IPS DF 6.9 (cell line): ENCODE results near the gene CERS6.

ENCODE experiments used
- DNase-seq: peaks from one replicate; pipeline ENCODE4 v3.0.0-alpha.2; 2013; ENCODE audit warnings: low read depth, low spot score
- H3K27ac ChIP-seq: one replicate; pipeline ENCODE4 v1.5.1; 2013; ENCODE audit warnings: low read length, control low read depth
- H3K27me3 ChIP-seq: 2 replicates; pipeline ENCODE4 v1.6.1; 2013; ENCODE audit warnings: mild to moderate bottlenecking, low read length; ENCODE audit not compliant: control insufficient read depth, insufficient read depth
- H3K36me3 ChIP-seq: 2 replicates; pipeline ENCODE4 v1.6.1; 2013; ENCODE audit warnings: low read length; ENCODE audit not compliant: control insufficient read depth, insufficient read depth
- H3K4me1 ChIP-seq: 2 replicates; pipeline ENCODE4 v1.6.1; 2013; ENCODE audit warnings: low read length; ENCODE audit not compliant: control insufficient read depth, insufficient read depth
- H3K4me3 ChIP-seq: 2 replicates; pipeline ENCODE4 v1.5.1; 2013; ENCODE audit warnings: mild to moderate bottlenecking, low read length
- H3K9me3 ChIP-seq: 2 replicates; pipeline ENCODE4 v1.6.1; 2013; ENCODE audit warnings: low read length, inconsistent platforms; ENCODE audit not compliant: control insufficient read depth, insufficient read depth
- WGBS: extraction: QIAGEN DNeasy Blood & Tissue Kit; methylation state at CpG from one replicate; pipeline ENCODE4 v1.1.7; 2013; ENCODE audit warnings: mixed read lengths, missing lambda C conversion rate; ENCODE audit not compliant: insufficient read length, insufficient coverage; 5-methylcytosine and 5-hydroxymethylcytosine counted together

CERS6 gene

DNA sequence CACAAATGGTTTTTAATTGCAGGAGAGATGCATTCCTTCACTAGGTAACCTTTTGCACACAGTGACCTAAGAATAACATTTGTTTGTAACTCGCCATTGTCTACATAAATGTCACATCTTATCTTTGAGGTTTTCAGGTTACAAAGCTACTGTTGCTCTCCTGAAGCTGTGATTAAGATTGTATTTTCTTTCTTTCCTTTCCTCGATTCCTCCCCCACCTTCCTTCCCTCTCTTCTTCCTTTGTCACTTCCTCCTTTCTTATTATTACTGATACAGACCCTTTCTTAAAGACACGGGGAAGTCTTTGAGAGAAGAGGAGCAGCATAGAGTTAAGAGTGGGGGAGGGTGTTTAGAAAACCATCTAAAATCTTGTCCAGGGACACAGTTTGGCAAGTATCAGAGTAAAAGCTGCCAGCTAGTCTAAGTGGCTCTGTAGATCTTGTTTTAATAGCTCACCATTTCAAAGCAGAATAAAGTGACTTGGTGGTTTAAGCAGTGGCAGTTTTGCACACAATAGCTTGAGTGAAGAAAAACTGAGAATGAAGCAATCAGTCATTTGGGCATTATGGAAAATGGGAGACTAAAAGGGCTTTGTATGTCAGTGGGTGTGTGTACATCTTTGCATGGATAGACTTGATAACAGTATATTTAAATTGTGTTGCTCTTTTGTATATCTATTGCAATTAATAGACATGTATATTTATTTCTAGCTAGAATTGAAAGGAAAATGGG is 10.9 kb downstream of the CERS6 start:
- Histone ChIP-seq H3K4me1 (peaks cover 7% of the 10 kb centered on the region; the same call in 1 of the 2 replicates), H3K9me3 (no peaks in the 10 kb centered on the region), H3K27ac (no peak overlapping the region), H3K36me3 (no peaks in the 10 kb centered on the region), H3K27me3 (no peaks in the 10 kb centered on the region), H3K4me3 (no peak overlapping the region)
- DNase-seq = no peak
- WGBS = 100% methylated on average over 1 of the region's 3 CpGs

DNA sequence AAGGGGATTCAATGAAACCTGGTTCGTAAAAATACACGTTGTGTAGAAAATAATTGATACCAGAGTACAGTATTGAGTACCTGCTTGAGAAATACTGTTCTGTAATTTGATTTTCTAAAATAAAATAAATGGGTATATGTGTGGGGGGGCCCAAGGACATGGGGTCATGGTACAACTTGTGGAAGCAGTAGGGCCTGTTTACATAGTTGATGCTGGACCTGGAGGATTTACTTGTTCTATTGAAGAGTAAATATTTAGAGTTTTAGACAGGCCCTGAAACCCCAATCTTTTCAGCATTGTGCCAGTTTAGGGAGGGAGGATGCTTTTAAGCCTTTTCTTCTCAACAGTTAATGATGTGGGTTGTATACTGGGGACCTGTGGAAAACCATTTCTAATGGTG is 11.7 kb downstream of the CERS6 start:
- WGBS = no CpG with 5 or more reads among the region's 2 CpGs
- Histone ChIP-seq H3K27me3 (no peaks in the 10 kb centered on the region), H3K36me3 (no peaks in the 10 kb centered on the region)

DNA sequence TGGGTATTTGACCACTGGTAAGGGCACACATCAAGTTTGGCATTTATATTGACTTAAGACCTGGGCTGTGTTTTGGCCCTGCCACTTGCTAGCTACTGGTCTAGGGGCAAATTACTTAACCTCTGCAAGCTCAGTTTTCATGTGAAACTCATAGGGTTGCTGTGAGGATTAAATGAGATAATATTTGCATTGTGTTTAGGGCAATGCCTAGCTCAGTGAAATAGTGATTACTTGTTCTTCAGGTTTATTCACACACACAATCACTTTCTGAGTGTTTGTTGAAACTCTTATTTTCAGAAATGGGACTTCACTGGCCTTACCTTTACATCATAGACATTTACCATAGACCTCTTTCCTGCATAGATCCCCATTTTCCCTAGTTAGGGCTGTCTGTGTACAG is 12.3 kb downstream of the CERS6 start:
- no peaks in the 10 kb centered on the region for H3K27me3 ChIP-seq
- H3K4me3 ChIP-seq = no peak overlapping the region
- H3K4me1 ChIP-seq = peaks cover 7% of the 10 kb centered on the region; the same call in 1 of the 2 replicates
- no peaks in the 10 kb centered on the region for H3K36me3 ChIP-seq
- no peak for DNase-seq
- no peaks in the 10 kb centered on the region for H3K9me3 ChIP-seq
- no peak overlapping the region for H3K27ac ChIP-seq

More for the DNA sequence above, 11.7 kb downstream of the CERS6 start:
- H3K9me3 ChIP-seq = no peaks in the 10 kb centered on the region
- no peak for DNase-seq
- no peak overlapping the region for H3K27ac ChIP-seq
- H3K4me1 ChIP-seq = peaks cover 7% of the 10 kb centered on the region; the same call in 1 of the 2 replicates
- H3K4me3 ChIP-seq = no peak overlapping the region

DNA sequence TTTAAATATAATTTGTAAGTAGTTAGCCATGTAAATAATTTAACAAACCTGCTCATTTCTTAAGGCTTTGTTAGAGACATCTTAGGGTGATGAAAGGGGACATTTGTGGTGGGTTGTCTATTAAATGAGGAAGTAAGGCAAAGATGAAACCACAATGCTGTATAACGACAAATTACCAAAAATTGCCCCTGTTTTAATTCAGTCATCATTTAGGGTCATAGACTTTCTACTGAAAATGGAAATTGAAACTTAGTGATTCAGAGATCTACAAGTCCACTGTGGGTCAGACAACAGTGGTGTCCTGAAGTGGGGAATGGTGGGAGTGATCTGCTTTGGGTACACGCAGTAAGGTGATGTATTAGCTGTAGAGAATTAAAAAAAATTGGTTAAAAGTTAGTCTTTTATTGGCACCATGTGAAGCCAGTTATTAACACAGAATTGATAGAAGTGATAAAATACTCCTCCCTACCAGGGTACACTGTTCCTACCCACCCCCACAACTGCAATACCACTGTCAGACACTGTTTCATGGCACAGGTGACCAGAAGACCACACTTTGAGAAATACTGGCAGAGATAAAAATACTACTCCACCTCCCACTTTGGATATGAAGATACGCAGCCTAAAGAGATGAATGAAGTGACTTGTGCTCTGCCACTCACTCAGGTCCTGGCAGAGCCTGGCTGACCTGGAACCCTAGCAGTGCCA is 13.4 kb downstream of the CERS6 start:
- Histone ChIP-seq H3K4me1 (peaks cover 7% of the 10 kb centered on the region; the same call in 1 of the 2 replicates), H3K27ac (no peak overlapping the region), H3K36me3 (no peaks in the 10 kb centered on the region), H3K4me3 (no peak overlapping the region), H3K9me3 (no peaks in the 10 kb centered on the region), H3K27me3 (no peaks in the 10 kb centered on the region)
- DNase-seq = no peak
- no CpG with 5 or more reads among the region's 3 CpGs for WGBS

DNA sequence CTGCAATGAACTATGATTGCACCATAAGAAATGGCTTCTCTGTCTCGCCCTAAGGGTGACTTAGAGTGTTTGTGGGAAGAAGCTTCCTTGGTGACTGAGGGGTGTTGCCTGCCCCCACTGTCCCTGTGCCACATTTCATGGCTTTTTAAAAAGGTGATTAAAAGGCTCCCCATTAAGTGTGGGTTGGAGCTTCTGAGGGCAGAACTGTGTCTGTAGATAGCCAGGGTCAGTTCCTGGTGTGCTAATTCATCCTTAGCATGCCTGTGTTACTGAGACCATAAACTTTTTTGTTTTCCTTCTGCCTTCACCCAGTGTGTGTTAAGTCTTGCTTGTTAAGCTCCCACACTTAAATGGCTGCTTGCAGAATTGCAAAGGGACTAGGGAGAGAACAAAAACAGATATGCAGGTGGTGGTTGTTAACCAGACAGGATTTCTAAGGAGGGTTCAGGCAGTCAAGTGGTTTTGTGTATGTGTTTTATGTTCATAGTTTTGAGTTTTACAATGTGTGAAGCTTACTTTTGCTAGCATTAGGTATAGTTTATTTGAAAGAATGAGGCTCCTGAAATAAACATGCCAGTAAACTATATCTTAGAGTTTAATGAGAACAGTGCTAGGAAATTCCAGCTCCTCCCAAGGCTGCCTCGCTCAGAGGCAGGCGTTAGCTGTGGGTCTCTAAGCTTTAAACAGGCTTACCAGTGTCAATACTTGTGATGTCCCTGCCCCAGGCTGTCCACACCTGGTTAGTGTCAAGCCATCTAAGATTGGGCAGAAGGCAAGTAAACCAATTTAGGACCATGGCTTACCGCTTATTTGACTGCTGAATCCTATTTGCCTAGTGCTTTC is 14.5 kb downstream of the CERS6 start:
- DNase-seq = no peak
- no peaks in the 10 kb centered on the region for H3K36me3 ChIP-seq
- no peak overlapping the region for H3K4me3 ChIP-seq
- no peaks in the 10 kb centered on the region for H3K27me3 ChIP-seq
- no CpG with 5 or more reads among the region's 4 CpGs for WGBS
- H3K9me3 ChIP-seq = no peaks in the 10 kb centered on the region
- H3K4me1 ChIP-seq = peaks cover 6% of the 10 kb centered on the region; the same call in 1 of the 2 replicates
- H3K27ac ChIP-seq = no peak overlapping the region

DNA sequence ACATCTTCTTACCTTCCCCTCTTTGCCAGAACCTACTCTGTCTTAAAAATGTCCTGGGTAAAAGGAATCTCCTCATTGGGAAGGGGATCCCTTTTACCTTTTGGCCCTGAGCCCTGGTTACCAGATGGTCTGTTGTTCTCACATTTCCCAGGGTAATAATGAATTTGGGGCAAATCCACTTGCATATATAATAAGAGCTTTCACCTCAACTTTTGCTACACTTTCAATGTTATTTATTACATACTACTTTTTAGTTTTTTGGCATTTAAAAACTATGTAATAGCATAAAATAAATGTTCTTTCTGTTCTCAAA is 15.0 kb downstream of the CERS6 start:
- no peaks in the 10 kb centered on the region for H3K9me3 ChIP-seq
- H3K4me1 ChIP-seq = peaks cover 5% of the 10 kb centered on the region; the same call in 1 of the 2 replicates
- no peaks in the 10 kb centered on the region for H3K27me3 ChIP-seq
- no peak for DNase-seq
- no peaks in the 10 kb centered on the region for H3K36me3 ChIP-seq
- H3K27ac ChIP-seq = no peak overlapping the region
- no peak overlapping the region for H3K4me3 ChIP-seq

DNA sequence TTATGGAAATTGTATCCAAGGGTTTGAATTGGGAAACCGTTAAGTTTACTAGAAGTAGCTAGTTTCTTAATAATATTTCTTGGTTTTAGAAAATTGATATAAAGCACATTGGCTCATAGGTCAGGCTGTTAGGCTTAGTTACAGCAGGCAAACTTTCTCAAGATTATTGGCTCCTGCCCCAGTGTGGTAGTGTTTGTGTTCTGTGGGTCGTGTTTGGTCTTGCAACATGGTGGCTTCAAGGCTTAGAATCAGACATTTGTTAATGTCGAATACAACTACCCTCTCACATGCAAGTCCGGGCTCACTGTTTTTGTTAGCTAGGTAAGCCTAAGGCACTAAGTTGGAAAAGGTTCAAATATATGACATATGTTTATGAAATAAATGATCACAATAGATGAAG is 19.6 kb downstream of the CERS6 start:
- Histone ChIP-seq H3K9me3 (no peaks in the 10 kb centered on the region), H3K4me1 (peaks cover 2% of the 10 kb centered on the region; the same call in 1 of the 2 replicates), H3K27ac (no peak overlapping the region), H3K27me3 (no peaks in the 10 kb centered on the region), H3K4me3 (no peak overlapping the region), H3K36me3 (no peaks in the 10 kb centered on the region)
- DNase-seq = no peak
- WGBS = 100% methylated on average over 1 of the region's 4 CpGs

DNA sequence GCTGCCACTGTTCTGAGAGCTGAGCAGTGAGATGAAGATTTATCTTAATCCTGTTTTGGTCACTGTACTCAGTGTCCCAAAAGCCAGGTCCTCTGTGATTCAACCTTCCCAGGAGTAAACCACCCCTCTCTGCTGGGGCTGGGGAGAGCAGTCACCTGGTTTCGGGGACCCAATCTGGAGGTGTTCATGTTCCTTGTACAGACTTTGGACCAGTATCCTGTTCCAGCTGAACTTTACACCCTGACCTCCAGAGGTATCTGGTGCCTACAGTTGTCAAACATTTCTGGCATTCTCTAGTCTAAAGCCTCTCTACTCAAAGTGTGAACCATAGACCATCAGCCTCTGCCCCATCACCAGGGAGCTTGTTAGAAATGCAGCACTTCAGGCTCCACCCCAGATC is 22.1 kb downstream of the CERS6 start:
- H3K9me3 ChIP-seq = no peaks in the 10 kb centered on the region
- WGBS = no CpG with 5 or more reads among the region's 1 CpG
- H3K4me1 ChIP-seq = peaks cover 2% of the 10 kb centered on the region
- no peak overlapping the region for H3K27ac ChIP-seq
- H3K4me3 ChIP-seq = no peak overlapping the region
- no peaks in the 10 kb centered on the region for H3K36me3 ChIP-seq
- H3K27me3 ChIP-seq = no peaks in the 10 kb centered on the region
- no peak for DNase-seq

DNA sequence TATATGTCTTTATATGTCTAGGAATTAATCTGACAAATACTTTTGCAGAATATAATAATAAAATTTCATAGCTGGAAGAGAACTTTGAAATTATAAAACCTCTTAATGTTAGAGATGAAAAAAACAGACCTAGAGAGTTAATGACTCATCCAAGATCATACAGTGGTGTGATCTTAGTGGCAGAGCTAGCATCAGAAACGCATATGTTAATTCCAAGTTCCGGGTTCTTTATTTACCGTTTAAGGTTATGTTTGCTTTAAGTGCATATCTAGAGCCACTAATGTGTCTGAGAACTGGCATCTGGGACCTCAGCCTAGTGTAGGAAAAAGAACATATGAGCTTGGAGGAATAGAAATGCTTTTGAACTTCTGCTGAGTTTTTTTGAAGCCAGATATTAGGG is 24.3 kb downstream of the CERS6 start:
- DNase-seq = no peak
- WGBS = no CpG with 5 or more reads among the region's 3 CpGs
- no peaks in the 10 kb centered on the region for H3K27me3 ChIP-seq
- peaks cover 2% of the 10 kb centered on the region for H3K4me1 ChIP-seq
- no peaks in the 10 kb centered on the region for H3K36me3 ChIP-seq
- H3K4me3 ChIP-seq = no peak overlapping the region
- no peak overlapping the region for H3K27ac ChIP-seq
- no peaks in the 10 kb centered on the region for H3K9me3 ChIP-seq

DNA sequence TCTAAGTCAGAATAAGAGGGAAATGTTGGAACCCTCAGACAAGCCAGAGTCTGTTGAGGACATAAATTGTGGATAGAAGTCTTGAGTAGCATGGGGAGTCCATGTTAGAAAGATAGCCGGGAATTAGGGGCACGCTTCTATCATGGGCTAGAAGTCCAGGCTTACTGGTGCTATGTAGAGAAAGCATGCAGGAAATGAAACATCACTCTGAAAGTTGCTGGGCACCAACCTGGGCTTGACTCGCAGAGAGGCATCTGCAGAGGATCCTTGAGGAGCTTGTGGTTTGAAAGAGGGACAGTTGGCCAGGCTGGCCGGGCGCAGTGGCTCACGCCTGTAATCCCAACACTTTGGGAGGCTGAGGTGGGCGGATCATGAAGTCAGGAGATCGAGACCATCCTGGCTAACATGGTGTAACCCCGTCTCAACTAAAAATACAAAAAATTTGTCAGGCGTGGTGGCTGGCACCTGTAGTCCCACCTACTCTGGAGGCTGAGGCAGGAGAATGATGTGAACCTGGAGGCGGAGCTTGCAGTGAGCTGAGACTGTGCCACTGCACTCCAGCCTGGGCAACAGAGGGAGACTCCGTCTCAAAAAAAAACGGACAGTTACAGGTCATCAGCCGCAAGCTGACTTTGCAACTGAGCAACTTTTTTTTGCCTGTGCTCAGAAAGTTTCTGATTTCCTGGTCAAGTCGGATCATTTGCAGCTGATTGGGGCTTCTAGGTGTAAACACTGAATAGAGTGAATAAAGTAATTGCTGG is 24.9 kb downstream of the CERS6 start:
- Histone ChIP-seq H3K4me3 (no peak overlapping the region), H3K9me3 (no peaks in the 10 kb centered on the region), H3K36me3 (no peaks in the 10 kb centered on the region), H3K27me3 (no peaks in the 10 kb centered on the region), H3K4me1 (peaks cover 2% of the 10 kb centered on the region), H3K27ac (no peak overlapping the region)
- no peak for DNase-seq
- WGBS = no CpG with 5 or more reads among the region's 15 CpGs
